ENCODE measurements around the gene MED9. TPM values are rescaled to one million over a fixed set of nuclear protein-coding genes. Genes with fewer than 3 reads are reported as not detected.

MED9 gene
- total and polyA plus RNA-seq, 2 of the 4 experiments (the other 2 are of a cell fraction): 6.1 to 10.1 TPM

- no TSS peak for BruUV-seq (replicated peaks)
- Histone ChIP-seq H3K18ac (ENCODE audit: low read depth, low read length) (no peak overlapping the region), H2AK9ac (replicated peaks; ENCODE audit: low read depth, low read length, poor library complexity) (no peak overlapping the region), H3K27ac (ENCODE audit: insufficient read depth, low read length) (no peak overlapping the region), H2BK120ac (ENCODE audit: low read depth, low read length) (no peak overlapping the region), H3K27me3 (ENCODE audit: control insufficient read depth, insufficient read depth, low read length) (no peaks in the 10 kb centered on the region), H3K4me2 (ENCODE audit: low read depth, low read length) (no peak overlapping the region), H3K56ac (ENCODE audit: extremely low read depth, insufficient read depth, low read length) (no peak overlapping the region), H2AFZ (replicated peaks; ENCODE audit: low read length, poor library complexity) (no peak overlapping the region), H3K23ac (ENCODE audit: low read depth, low read length) (no peak overlapping the region), H4K91ac (ENCODE audit: insufficient read depth, low read depth, low read length) (no peak overlapping the region), H3K4me1 (ENCODE audit: control insufficient read depth, insufficient read depth, low read length) (peaks cover 8% of the 10 kb centered on the region; the same call in 1 of the 2 replicates), H4K5ac (ENCODE audit: low read depth, low read length) (no peak overlapping the region), H2BK5ac (ENCODE audit: low read depth, low read length, poor library complexity, severe bottlenecking) (no peak overlapping the region), H3K14ac (replicated peaks; ENCODE audit: low read depth, low read length) (no peak overlapping the region), H3K9me3 (ENCODE audit: control insufficient read depth, insufficient read depth, low read length) (no peaks in the 10 kb centered on the region), H4K8ac (ENCODE audit: low read depth in 2 of 2, low read length in 2 of 2) (no peak overlapping the region), H2AK5ac (ENCODE audit: low read depth, low read length) (no peak overlapping the region), H3K79me1 (ENCODE audit: low read depth in 1 of 2, low read length in 2 of 2) (0 out of 4 replicates have a peak, but pooled peaks cover 0 to 3% of the 10 kb centered on the region in 2 experiments), H3K9ac (ENCODE audit: low read depth, low read length) (no peak overlapping the region), H3K36me3 (ENCODE audit: control insufficient read depth, insufficient read depth, low read length) (no peaks in the 10 kb centered on the region), H2BK20ac (ENCODE audit: low read depth, low read length) (no peak overlapping the region), H3K4me3 (ENCODE audit: insufficient read depth, low read depth, low read length) (no peak overlapping the region), H2BK15ac (ENCODE audit: low read depth, low read length) (no peak overlapping the region), H3K4ac (ENCODE audit: low read depth, low read length) (no peak overlapping the region), H3K9me1 (ENCODE audit: insufficient read depth, low read length) (no peaks in the 10 kb centered on the region), H4K20me1 (ENCODE audit: insufficient read depth, low read length) (no peaks in the 10 kb centered on the region)
- intact Hi-C loops (cut with micrococcal nuclease): no loop called here
- ChIA-PET POLR2A (ENCODE audit: unreplicated experiment) (no interaction called here), CTCF (no interaction called here)
- dilution Hi-C loops (cut with HindIII; ENCODE audit: low sequenced_read_pairs, unreplicated experiment): no loop called here
- in situ Hi-C loops (cut with MboI; ENCODE audit: low sequenced_read_pairs): no loop called here
- no peak for TF ChIP-seq CEBPB (IDR thresholded peaks at IDR 0.05; ENCODE audit: low read depth, low read length)
- TF ChIP-seq CHD1 (IDR thresholded peaks at IDR 0.05; ENCODE audit: low read depth, low read length): no peak
- TF ChIP-seq BHLHE40 (IDR thresholded peaks at IDR 0.05; ENCODE audit: low read depth, low read length): no peak
- TF ChIP-seq MXI1 (IDR thresholded peaks at IDR 0.05; ENCODE audit: borderline replicate concordance, low read depth, low read length): no peak
- no peak for TF ChIP-seq SMC3 (IDR thresholded peaks at IDR 0.05; ENCODE audit: low read depth, low read length)
- TF ChIP-seq POLR2A (IDR thresholded peaks at IDR 0.05; ENCODE audit: low read depth, low read length): no peak
- TF ChIP-seq CTCF (conservative IDR thresholded peaks at IDR 0.05; ENCODE audit: low read depth, low read length): no peak
- no peak for TF ChIP-seq RFX5 (IDR thresholded peaks at IDR 0.05; ENCODE audit: low read depth, low read length)
- no peak for TF ChIP-seq MAFK (IDR thresholded peaks at IDR 0.05; ENCODE audit: low read depth, low read length)
- no peak for TF ChIP-seq MAZ (IDR thresholded peaks at IDR 0.05; ENCODE audit: borderline replicate concordance, low read depth, low read length)
- no CpG with 5 or more reads among the region's 3 CpGs for WGBS, 2 experiments (ENCODE audit: extremely low coverage in 2 of 2, insufficient read length in 1 of 2)
- DNase-seq: no peak
- no peak for ATAC-seq (ENCODE audit: low read depth)
These were observed 57.2 kb downstream of the MED9 start for GRCh38 chr17:17533901-17534441.
